DMS79 (cell line): ENCODE measurements around the gene SGK1.
A peak's percentile ranks its signal among the peaks of the same experiment; 100 is the strongest.
"Not testable (repeated sequence)": the region's sequence is repeated elsewhere in the genome, so short reads cannot be mapped to it uniquely, and the experiment has no call there.

Experiments
- DNase-seq: peaks from one replicate; lab custom pipeline; 2025; lab: John Stamatoyannopoulos, UW

SGK1 gene

DNA sequence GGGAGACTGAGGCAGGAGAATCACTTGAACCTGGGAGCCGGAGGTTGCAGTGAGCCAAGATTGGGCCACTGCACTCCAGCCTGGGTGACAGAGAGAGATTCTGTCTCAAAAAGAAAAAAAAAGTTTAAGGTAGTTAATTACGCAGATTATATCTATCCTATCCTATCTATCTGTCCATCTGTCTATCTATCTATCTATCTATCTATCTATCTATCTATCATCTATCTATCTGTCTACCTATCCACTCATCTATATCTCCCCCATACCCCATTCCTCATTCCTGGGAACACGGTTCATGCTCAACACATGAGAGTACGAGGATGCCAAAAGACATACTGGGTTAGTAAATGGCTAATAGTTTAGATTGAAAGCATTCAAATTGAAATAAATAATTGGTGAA is 8.3 kb upstream of the SGK1 start:
- DNase-seq = not testable (repeated sequence)

DNA sequence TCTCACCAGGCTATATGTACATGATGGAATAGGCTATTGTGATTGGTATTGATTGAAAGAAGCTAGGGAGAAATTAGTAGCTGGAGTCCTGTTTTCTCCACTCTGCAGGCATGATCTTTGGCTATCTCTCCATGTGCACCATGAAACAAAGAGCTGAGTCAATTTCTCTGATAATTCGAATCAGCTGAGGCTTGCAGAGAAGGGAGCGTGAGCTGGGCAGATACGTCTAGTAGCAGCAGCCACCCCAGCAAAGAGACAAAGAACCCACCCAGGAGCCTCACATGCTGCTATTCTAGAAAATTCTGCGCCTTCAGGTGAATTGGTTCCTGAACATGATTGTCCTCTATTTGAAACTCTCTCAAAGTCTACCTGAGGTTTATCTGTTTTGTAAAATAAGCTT is 6.9 kb upstream of the SGK1 start:
- no peak for DNase-seq

GRCh38 chr6:134324141-134324540 is 6.2 kb upstream of the SGK1 start:
- DNase-seq = no peak

- DNase-seq = no peak
These were observed 5.8 kb upstream of the SGK1 start for GRCh38 chr6:134323698-134324097.

GRCh38 chr6:134323294-134323693 is 5.4 kb upstream of the SGK1 start:
- DNase-seq = no peak

DNA sequence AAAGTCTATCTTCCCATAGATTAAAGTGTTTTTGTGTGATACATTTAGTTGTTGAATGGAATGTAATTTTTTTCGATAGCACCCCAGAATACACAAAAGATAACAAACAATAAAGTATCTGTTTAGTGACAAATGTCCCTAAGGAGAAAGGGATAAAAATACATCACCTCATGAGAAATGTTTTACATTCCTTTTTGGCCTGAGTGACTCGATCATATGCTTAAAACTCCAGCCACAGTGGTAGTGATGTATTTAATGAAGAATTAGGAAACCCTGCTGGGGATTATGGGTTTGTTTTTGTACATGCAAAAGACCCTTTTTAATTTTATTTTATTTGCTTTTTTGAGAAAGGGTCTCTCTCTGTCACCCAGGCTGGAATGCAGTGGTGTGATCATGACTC is 4.3 kb upstream of the SGK1 start:
- DNase-seq = no peak

GRCh38 chr6:134321246-134321645 is 3.3 kb upstream of the SGK1 start:
- DNase-seq = no peak

GRCh38 chr6:134319686-134320085 is 1.8 kb upstream of the SGK1 start:
- not testable (repeated sequence) for DNase-seq

DNA sequence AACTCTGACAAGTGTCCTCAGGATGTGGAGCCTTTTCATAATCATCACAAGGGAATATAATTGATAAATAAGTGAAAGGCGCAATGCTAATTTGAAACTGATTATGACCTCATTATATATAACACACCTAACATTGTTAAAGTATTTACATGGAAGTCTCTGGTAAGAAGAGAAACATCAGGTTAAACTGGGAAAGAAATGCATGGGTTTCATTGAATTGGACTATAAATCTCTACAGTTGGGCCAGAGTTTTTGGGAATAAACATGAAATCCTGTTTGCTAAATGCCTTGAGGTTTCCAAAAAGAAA is 1.0 kb upstream of the SGK1 start:
- DNase-seq = no peak

GRCh38 chr6:134318236-134318973 is 493 bp upstream of the SGK1 start:
- no peak for DNase-seq

DNA sequence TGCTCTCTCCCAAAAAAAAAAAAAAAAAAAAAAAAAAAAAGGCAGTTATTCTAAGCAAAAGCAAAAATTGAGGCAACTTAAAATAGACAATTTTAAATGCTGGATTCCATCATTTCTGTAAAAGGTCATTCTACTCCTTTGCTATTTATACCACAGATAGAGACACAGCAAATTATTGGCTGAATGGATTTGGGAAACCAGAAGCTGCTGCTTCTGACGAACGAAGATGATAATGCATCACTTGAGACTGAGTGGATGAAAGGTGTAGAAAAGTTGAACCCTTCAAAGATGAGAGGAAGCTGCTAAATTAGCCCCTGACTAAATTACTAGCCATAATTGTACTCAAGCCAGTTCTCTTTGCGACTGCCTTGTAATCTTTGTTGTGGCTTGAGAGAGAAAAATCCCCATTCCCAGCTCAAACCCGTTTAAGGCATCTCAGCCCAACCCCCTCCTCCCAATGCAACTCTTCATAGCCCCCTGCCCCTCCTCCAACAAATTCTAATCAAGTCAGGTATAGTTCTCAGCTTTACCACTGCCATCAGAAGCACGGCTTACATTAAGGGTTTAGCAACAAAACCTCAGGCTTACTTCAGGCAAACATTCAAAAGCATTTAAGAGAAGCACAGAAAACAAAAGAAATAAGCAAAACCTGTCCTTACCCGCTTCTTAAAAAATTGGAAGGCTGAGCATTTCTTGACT is 1.0 kb downstream of the SGK1 start:
- peak; percentile 25 for DNase-seq

DNA sequence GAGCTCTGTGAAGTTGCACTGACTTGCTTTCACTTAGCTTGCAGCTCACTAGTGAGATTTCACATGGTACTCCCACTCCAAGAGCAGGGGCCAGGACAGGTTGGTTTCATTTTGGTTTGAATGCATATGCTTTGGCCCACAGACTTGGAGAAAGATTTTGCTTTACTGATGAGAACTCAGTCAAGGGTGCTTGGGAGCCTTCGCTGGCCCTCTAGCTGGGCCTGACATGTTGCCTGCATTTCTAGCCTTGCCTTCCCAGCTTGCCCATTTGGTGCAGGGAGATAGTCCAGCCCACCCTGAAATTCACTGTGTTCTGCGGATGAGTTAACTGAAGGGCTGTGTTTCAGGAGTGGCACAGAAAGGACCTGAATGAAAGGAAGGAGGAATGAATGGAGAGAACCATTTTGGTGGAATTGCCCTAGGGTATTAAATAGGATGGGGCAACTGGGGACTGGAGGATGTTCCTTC is 1.9 kb downstream of the SGK1 start:
- no peak for DNase-seq

DNA sequence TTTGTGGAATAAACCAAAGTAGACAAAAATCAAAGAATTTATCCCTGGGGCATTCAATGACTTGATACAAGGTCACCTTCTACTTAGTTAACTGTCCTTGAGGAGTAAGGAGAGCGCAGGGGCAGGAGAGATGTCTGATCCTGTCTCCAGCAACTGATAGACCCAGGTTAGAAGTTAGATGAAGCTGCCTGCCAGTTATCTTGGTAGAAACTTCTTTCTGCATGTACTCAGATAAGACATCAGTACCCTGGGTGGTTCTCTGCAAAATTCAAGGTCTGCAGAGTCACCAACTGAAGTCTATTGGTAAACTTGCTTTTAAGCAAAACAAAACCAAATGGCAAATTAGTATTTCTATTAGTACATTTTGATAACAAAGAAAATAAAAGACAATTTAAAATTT is 2.7 kb downstream of the SGK1 start:
- DNase-seq = no peak

DNA sequence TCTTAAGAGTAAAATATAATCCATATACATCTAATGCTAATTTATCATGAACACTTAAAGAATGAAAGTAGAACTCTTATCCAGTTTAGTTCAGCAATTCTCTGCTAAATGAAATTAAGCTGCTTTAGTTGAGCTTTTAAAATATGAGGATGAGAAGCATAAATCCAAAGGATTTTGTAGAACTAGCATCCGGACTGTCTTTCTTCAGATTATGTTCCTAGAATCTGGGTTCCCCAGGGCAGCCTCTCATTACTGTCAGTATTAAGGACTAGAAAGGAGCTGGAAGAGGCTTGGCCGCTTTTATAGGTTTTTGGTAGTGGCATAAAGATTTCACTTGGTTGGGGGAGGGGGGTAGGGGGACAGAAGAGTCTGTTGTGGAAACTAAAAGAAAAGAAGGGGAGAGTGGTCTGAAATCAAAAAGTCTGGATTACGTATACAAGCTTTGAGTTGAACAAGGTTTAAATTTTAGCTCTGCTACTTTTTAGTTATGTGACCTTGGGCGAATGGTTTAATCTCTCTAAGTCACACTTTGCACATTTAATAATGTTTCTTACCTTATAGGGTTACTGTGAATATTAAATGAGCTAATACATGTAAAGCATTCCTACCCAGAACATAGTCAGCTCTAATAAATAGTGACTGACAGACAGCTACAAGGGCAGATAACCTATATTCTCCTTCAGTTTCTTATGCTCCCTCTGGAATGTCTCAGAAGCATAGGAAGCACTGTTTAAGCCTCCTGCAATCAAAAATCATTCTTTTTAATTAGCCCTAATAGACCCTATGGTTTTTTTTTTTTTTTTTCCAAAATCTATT is 3.7 kb downstream of the SGK1 start:
- DNase-seq = no peak

DNA sequence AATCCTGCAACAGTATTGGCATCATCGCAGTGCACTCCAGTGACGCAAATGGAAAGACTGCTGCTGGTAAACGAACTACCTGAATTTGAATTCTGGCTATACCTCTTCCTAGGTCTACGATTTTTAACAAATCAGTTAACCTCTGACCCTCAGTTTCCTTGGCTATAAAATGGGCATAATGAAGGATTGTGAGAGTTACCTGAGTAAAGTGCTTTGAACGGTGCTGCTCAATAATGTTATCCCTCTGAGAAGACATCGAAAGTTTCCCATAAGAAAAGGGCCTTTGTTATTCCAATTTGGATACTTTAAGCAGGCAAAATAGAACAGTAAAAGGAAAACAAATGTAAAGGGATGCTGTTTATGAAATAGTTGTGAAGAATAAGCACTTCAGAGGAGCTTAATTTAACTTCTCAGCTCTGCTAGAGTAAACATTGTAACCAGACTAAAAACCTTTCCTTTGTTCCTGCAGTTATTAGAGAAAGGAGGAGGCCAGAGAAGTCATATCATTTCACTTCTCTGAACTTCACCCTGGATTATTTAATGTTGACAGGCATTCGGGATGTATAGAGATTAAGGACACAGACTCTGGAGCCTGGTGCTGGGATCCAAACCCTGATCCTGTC is 5.8 kb downstream of the SGK1 start:
- DNase-seq = no peak

GRCh38 chr6:134310817-134311216 is 7.1 kb downstream of the SGK1 start:
- no peak for DNase-seq

DNA sequence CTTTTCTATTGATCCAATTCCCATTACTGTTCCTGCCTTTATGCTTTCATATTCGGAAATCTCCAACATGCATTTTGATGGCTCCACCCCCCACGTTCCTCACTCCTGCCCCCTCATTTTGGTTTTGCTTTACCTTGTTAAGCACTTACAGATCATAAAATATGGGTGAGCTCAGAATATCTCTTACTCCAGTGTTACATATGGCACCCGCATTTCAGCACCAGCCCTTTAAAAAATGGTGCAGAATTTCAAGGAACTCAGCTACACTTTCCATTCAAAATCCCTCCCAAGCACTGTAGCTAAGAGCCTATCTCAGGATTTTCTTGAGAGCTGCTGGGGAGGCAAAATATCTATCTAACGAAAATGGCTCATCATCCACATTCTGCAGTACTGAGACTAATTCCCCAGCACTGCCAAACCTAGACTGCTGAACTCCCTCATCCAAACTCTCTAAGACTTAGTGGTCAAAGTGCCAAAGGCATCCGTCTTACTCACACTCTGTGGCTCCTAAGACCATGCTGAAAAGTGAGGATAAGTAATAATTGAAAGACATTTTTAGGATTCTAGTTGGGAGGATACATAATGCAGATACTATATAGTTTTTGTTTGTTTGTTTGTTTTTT is 7.8 kb downstream of the SGK1 start:
- no peak for DNase-seq

DNA sequence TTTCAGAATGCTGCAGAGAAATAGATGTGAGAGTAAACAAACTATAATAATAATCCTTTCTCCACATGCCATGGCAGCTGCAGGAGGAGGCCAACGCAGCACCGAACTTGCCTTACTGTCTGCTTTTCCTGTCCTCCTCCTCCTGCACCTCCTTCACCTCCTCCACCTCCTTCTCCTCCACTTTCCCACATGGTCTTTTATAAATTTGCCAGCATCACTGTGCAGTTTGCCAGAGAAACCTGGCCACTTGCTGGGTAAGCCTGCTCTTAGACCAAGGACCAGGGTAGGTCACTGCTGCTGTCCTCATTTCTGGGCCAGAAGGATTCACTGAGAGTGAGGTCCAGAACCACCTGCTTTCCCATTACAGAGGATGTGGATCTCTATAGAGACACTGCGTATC is 8.7 kb downstream of the SGK1 start:
- no peak for DNase-seq

DNA sequence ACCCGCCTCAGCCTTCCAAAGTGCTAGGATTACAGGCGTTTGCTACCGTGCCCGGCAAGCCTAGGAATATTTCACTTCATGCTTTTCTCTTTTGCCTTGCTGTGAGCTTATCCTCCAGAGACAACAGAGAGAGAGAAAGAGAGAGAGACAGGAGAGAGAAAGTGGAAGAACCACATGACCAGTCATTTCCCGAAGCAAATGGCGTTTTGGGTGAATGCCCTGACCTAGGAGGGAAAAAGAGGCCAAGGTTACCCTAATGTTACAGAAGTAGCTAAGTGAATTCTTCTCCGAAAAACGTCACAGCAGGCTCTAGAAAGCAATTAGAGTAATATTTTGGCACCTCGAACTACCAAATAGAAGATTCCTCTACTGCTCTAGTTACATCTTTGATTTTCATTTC is 9.1 kb downstream of the SGK1 start:
- DNase-seq = no peak

DNA sequence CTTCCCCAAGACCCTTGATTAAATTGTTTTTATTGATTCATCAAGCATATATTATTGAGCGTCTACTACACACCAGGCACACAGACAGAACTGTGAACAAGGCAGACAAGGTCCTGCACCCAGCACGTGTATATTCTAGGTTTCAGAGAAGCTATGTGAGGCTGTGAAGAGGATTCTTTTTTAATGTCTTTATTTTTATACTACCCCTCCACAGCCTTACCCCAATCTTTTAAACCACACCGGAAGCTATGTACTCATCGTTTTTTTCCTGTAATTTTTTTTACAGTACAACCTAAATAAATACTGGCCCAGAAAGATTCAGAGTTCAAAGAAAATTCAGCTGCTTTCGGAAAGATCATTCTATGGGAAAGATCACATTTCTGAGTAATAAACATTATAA is 10.0 kb downstream of the SGK1 start:
- DNase-seq = no peak

DNA sequence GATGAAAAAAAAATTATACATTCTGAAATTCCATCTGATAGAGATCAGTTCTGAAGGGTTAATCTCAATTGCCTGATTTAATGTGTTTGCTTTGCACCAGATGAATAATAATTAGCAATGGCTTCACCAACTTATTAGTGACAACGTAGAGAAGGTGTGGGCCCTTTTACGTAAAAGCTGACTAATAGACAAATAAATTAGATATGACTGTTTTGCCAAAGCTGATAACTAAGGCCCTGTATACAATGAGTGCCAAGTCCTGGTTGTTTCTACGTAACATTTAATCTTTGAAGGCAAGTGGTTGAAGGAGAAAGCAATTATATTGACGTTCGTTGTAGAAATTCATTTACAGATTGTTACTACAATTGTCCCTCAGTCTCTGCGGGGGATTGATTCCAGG is 10.8 kb downstream of the SGK1 start:
- no peak for DNase-seq

- not testable (repeated sequence) for DNase-seq
These were observed 13.5 kb downstream of the SGK1 start for GRCh38 chr6:134304381-134304780.
